ENCODE measurements around the gene WFS1. TPM values are rescaled to one million over a fixed set of nuclear protein-coding genes. Genes with fewer than 3 reads are reported as not detected.

Gene WFS1
- total RNA-seq, 1 donor, result 14.3 TPM

DNA sequence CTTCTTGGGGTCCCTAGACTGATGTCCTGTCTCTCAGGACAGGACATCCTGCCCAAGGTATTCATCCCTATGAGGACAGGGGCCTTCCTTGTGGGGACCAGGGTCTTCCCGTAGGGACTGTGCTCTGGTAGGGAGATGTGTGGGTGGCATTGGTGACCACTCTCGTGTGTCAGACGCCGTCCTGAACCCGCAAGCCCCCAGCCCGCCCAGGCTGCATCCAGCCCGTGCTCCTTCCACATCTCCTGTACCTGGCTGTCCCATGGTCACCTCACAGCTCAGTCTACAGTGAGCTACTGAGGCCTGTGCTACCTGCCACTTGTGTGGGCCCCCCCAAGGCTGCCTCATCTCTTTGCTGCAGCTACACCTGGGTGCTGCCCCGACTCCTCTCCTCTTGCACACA is 24.0 kb downstream of the WFS1 start:
- TF ChIP-seq, protein P1, sequence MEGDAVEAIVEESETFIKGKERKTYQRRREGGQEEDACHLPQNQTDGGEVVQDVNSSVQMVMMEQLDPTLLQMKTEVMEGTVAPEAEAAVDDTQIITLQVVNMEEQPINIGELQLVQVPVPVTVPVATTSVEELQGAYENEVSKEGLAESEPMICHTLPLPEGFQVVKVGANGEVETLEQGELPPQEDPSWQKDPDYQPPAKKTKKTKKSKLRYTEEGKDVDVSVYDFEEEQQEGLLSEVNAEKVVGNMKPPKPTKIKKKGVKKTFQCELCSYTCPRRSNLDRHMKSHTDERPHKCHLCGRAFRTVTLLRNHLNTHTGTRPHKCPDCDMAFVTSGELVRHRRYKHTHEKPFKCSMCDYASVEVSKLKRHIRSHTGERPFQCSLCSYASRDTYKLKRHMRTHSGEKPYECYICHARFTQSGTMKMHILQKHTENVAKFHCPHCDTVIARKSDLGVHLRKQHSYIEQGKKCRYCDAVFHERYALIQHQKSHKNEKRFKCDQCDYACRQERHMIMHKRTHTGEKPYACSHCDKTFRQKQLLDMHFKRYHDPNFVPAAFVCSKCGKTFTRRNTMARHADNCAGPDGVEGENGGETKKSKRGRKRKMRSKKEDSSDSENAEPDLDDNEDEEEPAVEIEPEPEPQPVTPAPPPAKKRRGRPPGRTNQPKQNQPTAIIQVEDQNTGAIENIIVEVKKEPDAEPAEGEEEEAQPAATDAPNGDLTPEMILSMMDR (IDR thresholded peaks at IDR 0.05; ENCODE audit: insufficient read depth, low read length), result no peak
- H3K4me3 ChIP-seq (ENCODE audit: low read depth, low read length), result no peak overlapping the region

DNA sequence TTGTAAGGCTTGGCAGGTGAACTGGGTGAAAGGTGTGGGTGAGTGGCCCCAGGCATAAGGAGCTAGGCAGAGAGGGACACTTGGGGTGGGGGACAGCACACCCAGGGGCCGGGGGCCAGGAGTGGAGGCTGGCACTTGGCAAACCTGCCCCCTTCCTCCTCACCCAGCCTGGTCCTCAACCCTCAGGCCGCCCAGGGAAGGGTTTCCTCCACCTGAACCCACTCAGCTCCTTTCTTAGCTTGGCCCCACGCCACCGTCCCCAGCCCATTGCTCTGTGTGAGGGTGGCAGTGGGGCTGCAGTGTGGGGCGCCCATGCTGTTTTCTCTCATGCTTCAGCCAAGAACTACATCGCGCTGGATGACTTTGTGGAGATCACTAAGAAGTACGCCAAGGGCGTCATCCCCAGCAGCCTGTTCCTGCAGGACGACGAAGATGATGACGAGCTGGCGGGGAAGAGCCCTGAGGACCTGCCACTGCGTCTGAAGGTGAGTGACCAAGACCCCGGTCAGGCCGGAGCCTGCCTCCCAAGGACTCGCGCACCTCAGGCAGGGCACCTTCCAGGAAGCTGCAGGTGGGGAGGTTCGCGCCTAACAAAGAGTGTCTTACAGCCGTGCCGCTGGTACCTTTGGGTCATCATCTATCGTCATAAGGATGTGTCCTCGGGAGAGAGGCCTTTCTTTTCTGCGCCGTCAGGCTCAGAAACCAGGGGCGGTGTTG is 25.2 kb downstream of the WFS1 start:
- TF ChIP-seq, protein P1 (IDR thresholded peaks at IDR 0.05; ENCODE audit: insufficient read depth, low read length), result no peak
- no peak overlapping the region for H3K4me3 ChIP-seq (ENCODE audit: low read depth, low read length)
- no peak for DNase-seq (ENCODE audit: low read depth)

More for the DNA sequence above, 24.0 kb downstream of the WFS1 start:
- DNase-seq (ENCODE audit: low read depth), result no peak

DNA sequence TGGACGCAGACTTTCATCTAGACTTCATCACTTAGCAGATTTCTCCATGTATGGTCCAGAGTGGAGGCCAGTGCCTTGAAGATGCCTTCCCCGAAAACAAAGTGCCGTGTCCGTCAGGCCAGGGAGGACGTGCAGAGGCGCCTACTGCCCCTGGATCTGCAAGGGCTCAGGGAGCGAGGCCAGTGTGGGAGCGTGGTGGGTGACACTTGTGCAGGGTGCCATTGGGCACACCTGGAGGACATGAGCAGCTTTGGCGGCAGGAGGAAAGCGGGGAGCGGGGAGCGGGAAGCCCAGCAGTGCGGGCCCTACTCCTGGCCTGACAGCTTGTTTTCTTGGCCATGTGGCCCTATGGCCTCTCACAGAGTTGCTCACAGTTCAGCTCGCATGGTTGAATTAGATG is 25.8 kb downstream of the WFS1 start:
- H3K4me3 ChIP-seq (ENCODE audit: low read depth, low read length), result no peak overlapping the region
- TF ChIP-seq, protein P1 (IDR thresholded peaks at IDR 0.05; ENCODE audit: insufficient read depth, low read length), result no peak
- no peak for DNase-seq (ENCODE audit: low read depth)

DNA sequence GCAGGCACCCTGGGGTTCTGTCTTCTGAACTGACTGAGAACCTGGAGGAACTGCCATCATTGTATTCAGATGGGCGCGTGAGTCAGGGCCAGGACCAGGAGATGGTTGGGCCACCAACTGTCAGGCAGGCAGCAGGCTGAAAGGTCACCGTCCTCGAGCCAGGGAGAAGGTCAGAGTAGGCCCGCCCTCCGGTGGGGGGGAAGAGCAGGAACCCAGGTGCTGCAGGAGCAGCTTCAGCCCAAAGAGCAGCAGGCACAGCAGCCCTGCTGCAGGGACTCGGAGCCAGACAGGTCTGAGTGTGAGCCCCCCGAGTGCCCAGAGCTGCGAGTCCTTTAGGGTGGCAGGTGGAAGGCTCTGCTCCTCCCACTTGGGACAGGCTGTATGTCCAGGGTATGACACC is 26.4 kb downstream of the WFS1 start:
- TF ChIP-seq, protein P1 (IDR thresholded peaks at IDR 0.05; ENCODE audit: insufficient read depth, low read length), result no peak
- no peak for DNase-seq (ENCODE audit: low read depth)
- H3K4me3 ChIP-seq (ENCODE audit: low read depth, low read length), result no peak overlapping the region

DNA sequence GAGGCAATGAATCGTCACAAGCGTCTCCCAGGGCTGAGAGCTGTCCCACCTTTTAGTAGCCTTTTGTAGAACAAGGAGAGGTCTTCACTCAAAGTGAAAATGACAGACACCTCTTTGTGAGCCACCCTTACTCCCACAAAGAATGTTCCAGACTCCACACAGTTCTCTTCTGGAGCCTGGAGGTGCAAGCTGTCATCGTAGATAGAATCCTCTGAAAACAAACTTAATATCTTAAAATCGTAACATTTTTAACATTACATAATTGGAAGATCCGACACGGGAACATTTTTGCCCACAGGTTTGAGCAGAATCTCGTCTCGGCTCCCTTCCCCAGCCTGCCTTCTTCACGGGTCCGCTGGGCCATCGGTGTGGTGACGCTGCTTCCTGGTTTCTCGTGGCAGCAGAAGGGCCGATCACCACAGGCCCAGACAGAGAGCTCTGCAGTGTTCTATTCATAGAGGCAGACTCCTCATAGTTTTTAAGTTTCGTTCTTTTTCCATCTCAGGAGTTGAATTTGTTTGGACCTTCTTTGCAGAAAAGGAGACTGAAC is 27.7 kb downstream of the WFS1 start:
- TF ChIP-seq, protein P1 (IDR thresholded peaks at IDR 0.05; ENCODE audit: insufficient read depth, low read length), result no peak
- no peak overlapping the region for H3K4me3 ChIP-seq (ENCODE audit: low read depth, low read length)
- DNase-seq (ENCODE audit: low read depth), result no peak

DNA sequence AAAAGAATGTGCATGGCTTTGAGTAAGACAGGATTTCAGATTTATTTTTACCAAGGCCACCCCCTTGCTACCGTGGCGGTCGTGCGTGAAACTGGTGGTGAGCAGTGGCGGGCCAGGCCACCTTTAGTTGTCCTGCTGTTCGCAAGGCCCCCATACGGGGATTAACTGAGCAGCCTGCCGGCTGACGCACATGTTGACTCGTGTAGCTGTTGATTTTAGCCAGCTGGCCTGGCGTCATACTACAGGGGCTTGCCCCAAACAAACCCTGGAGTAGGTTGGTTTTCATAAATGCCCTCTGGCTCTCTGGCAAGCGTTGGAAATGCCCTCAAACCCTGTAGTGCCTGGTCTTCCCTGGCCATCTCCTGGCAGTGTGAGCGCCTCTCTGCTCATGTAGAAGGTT is 28.4 kb downstream of the WFS1 start:
- no peak for DNase-seq (ENCODE audit: low read depth)
- H3K4me3 ChIP-seq (ENCODE audit: low read depth, low read length), result no peak overlapping the region
- TF ChIP-seq, protein P1 (IDR thresholded peaks at IDR 0.05; ENCODE audit: insufficient read depth, low read length), result no peak

Measured in fibroblast of the aortic adventitia (primary cell).